ENCODE data around the gene SETSIP.

GRCh38 chr1:92075311-92075710 is at the start of gene SETSIP:
- TF ChIP-seq CTCF (conservative IDR thresholded peaks at IDR 0.05 in 1 of 2, IDR thresholded peaks at IDR 0.05 in 1 of 2; ENCODE audit: extremely low read depth in 1 of 2, insufficient read depth in 1 of 2, low read depth in 1 of 2, low read length in 2 of 2) (no peak), EZH2 (IDR thresholded peaks at IDR 0.05; ENCODE audit: borderline replicate concordance, low read length) (no peak)
